GM12892 (cell line): ENCODE data around the gene C11orf42.

Experiments used
- POLR2A ChIP-seq: IDR thresholded peaks from 2 replicates; pipeline ENCODE4 v1.6.1; 2011; ENCODE audit warnings: low read depth, low read length, control low read depth
- POLR2AphosphoS5 ChIP-seq: IDR thresholded peaks from 2 replicates; pipeline ENCODE4 v1.6.1; 2011; ENCODE audit warnings: low read depth, low read length, control low read depth

- TF ChIP-seq POLR2A (no peak), POLR2AphosphoS5 (no peak)
Measured at GRCh38 chr11:6196396-6196795, 9.0 kb upstream of the C11orf42 start.
